ENCODE data around the gene RIT1.
A peak's percentile ranks its signal among the peaks of the same experiment; 100 is the strongest.

The RIT1 gene

DNA sequence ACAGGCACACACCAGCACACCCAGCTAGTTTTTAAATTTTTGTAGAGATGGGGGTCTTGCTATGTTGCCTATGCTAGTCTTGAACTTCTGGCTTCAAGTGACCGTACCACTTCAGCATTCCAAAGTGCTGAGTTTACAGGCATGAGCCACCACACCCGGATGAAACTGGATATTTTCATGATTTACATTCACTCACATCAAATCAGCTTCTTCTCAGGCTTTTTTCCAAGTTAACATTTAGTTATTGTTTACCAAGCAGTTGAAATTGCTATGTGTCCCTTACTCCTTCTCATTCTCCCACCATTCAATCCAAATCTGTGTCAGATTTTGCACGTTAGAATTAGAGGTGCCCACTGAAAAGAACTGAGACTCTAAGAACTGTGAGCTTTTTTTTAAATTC is 18.4 kb downstream of the RIT1 start:
- DNase-seq (ENCODE audit: low read depth), result no peak

DNA sequence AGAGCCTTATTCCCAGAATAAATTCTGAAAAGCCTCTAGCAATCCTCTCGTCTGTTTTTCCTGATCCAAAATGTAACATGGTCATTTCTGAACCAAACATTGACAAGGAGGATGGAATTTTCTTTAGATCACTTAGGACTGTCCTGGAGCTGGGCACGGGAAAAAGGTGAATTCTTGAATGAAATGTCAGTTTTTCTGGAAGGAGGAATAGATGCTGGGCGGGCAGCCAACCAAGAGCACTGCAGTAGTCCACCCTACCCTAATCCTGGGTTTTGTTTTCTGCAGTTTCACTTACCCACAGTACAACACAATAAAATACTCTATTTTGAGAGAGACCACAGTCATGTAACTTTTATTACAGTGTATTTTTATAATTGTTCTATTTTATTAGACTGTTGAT is 20.9 kb downstream of the RIT1 start:
- no peak for DNase-seq (ENCODE audit: low read depth)

GRCh38 chr1:155889566-155889965 is 21.6 kb downstream of the RIT1 start:
- no peak for DNase-seq (ENCODE audit: low read depth)

- no peak for DNase-seq (ENCODE audit: low read depth)
Observed at GRCh38 chr1:155888481-155888880, 22.7 kb downstream of the RIT1 start.

- DNase-seq (ENCODE audit: low read depth), result no peak
Observed at GRCh38 chr1:155884982-155885381, 26.2 kb downstream of the RIT1 start.

DNA sequence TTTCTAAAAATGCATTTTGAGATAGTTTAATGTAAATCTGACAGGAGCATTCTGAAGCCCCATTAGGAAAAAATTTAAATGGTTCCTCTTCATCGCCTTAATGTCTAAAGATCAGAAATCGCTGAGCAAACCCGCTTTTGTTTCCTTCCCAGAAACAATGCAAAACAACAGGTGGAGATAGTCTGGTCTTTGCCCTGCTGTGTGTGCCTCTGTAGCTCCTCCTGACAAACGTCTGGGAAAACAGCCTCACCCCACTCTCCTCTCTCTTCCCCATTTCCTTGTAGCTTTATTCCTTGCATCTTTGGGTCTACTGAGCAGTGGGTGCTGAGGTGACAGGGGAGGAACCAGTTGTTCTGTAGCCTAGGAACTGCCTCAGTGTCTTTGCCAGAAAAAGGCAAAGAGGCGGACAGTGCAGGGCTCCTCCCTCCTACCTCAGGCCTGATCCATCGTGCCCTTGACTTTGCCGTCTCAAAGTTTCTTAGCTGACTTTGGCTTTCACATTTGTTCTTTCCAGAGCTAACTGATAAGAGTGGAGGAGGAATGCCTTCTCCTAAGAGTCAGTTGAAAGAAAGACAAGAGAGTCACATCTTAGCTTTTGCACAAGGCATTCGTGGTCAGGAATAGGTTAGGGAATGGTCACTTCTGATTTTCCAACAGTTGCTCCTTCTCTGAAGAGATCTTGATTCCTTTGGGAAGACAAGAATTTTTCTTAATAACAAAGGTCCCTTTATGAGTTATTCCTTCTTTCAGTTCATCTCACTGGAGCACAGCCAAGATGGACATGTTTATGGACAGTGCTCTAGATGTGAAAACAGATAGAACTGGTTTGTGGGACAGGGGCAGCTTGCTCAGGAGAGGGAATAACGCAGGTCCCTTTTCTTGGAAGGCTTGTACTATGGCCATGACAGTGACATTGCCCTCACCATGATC is 26.9 kb downstream of the RIT1 start:
- DNase-seq (ENCODE audit: low read depth), result no peak

DNA sequence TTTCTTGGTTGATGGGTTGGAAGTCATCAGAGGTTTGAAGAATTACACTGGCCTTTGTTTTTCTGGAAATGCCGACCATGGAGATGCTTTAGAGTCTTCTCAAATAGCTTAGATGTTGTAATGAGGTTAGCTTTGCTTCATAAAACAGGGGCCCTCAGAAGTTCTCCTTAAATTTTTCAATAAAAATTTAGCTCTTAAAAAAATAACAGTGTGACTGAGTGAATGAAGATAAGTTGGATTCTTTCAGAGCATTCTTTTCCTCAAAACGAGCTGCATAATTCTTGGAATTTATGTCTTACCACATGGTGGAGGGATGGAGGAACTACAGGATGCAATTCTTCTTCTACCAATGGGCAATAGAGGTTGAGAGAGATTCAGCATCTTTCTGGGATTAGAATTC is 28.4 kb downstream of the RIT1 start:
- no peak for DNase-seq (ENCODE audit: low read depth)

DNA sequence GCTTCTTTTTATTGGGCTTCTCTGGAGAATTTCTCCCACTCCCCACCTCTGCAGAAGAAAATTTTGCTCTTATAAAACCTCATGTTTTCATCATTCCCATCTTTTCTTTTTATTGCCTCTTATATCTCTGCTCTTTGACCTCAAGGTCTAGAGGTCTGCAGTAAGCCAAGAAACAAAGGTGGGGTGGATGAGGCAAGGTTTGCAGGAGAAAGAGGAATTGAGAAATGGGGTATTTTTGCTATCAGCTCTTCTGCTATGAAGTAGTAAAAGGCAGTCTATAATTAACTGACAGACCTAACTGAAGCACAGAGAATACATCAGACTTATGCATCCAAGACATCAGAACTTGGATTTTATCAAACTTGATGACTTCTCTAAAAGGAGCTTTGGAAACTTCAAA is 28.9 kb downstream of the RIT1 start:
- no peak for DNase-seq (ENCODE audit: low read depth)

- no peak for DNase-seq (ENCODE audit: low read depth)
Observed at GRCh38 chr1:155880950-155881349, 30.2 kb downstream of the RIT1 start.

GRCh38 chr1:155880251-155880650 is 30.9 kb downstream of the RIT1 start:
- no peak for DNase-seq (ENCODE audit: low read depth)

GRCh38 chr1:155877945-155878344 is 33.2 kb downstream of the RIT1 start:
- DNase-seq (ENCODE audit: low read depth), result no peak

- no peak for DNase-seq (ENCODE audit: low read depth)
Observed at GRCh38 chr1:155873860-155874259, 37.3 kb downstream of the RIT1 start.

DNA sequence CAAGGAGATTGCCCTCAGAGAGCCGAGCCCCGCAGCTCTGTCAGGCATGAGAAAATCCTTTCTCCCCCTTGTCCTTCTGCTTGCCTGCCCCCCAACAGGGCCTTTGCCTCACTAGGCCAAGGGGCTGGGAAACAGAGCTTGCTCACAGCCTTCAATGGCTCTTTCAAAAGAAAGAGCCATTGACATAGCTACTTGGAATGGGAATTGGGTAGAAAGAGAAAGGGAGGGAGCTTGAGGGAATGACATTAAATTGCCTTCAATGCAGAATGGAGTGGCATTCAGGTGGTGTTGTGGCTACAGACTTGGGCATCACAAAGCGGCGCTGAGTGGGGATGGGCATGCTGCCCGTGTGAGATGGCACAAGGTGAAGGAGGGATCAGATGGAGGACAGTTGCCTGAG is 38.6 kb downstream of the RIT1 start:
- no peak for DNase-seq (ENCODE audit: low read depth)

- no peak for DNase-seq (ENCODE audit: low read depth)
Observed at GRCh38 chr1:155871390-155871789, 39.8 kb downstream of the RIT1 start.

GRCh38 chr1:155867766-155868165 is 43.4 kb downstream of the RIT1 start:
- DNase-seq (ENCODE audit: low read depth), result no peak

DNA sequence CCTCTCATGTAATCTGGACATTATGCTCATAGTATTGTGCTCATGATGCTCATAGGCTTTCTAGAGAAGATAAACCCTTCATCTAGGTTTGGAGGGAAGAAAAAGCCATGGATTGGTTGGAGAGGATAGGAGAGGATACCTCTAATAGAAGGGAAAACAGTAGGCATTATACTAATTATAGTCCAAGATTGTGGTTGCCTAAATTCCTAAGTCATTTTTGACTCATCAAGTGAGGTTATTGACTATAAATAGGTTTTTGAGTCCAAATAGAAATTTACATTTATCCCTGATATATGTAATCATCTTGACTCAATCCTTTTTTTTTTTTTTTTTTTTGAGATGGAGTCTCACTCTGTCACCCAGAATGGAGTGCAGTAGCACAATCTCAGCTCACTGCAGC is 46.8 kb downstream of the RIT1 start:
- no peak for DNase-seq (ENCODE audit: low read depth)

GRCh38 chr1:155861896-155862295 is 49.3 kb downstream of the RIT1 start:
- no peak for DNase-seq (ENCODE audit: low read depth)

DNA sequence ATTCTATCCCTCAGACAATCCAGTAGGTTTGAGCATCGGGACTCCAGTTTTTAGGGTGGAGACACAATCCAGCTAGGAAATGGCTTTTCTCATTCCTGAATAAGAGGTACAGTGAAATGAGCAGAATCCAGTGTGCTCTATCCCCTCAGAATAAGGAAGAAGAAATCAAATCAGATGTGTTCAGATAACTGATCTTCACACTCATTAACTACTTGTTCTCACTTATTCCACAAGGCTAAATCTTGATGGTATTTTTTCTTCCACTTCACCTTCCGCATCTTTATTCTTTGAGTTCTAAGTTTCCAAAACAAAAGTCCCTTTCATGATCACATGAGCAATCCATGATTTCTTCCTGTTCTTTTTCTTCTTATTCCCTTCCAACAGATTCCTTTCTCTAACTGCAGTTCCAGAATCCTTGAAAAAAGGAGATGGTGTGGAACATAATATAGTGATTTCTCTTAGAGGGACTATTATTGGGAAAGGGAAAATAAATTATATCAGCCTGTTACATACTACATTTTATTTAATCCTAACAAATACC is 50.1 kb downstream of the RIT1 start:
- no peak for DNase-seq (ENCODE audit: low read depth)

DNA sequence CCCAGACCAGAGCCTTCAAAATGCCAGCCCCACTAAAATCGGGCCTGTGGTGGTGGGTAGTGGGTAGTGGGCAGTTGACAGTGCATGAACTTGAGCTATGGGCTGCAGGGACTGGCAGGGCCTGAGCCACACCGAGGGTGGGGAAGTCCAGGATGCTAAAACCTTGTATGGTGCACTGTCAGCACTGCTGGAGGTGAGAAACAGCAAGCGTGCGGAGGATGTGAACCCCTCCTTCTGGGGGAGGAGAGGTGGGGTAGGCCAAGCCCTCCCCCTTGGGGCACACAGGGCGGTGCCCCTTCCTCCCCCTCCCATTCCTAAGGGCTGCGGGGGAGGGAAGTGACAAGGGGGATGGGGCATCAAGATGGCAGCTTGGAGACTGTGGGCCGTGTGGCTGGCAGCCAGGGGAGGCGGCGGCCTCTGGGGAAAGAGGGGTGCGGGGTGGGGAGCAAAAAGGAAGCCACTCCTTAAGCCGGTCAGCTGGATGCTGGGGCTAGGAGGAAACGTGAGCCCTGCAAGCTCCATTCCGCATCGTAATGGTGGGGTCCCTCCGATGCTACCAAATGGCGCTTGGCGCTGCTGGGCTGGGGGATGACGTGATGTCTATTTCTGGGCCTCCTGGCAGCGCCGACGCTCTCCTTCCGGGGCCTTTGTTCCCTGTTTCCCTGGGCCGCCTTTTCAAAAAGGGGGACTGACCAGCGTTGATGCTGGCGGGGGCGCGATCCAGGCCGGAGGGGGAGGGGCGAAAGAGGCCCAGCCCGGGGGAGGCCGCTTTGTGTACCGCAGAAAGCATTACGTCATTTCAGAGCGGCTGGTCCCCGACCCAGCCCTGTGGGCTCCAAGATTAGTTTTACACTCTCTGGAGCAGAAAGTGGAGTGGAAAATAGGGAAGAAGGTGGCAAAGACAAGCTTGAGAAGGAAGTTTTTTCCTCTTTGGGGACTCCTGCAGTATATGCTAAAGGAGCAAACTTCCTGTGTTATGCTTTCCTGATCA is 51.0 kb downstream of the RIT1 start:
- DNase-seq (ENCODE audit: low read depth), result no peak

DNA sequence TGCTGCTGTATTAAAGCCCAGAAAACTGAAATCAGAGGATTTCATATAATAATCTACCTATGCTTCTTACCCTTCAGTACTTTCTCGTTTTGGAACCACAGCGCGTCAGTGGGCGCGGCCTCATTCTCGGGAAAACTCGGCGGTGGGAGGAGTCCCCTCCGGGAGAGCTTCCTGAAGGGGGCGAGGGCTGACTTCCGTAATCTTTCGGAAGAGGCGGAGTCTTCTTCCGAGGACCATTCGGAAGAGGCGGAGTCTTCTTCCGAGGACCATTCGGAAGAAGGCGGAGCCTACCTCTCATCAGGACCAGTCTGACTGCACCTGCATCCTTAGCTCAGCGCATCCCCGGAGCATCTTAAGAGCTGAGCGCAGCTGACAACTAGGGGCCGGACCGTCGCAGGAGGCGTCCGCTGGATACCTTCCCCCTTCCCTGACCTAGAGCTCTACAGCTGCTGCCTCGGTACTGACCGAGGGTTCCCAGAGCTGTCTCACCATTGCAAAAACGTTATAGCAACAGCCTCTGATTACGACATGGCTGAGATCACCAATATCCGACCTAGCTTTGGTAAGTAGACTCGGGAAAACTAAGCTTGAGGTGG is 51.8 kb downstream of the RIT1 start, which contains the start of gene SYT11:
SYT11 (plus strand) TSS at position 334 of the 596 bp plus-strand sequence; CDS start at position 529, 195 bp downstream.
- peak; percentile 93 for DNase-seq (ENCODE audit: low read depth)

DNA sequence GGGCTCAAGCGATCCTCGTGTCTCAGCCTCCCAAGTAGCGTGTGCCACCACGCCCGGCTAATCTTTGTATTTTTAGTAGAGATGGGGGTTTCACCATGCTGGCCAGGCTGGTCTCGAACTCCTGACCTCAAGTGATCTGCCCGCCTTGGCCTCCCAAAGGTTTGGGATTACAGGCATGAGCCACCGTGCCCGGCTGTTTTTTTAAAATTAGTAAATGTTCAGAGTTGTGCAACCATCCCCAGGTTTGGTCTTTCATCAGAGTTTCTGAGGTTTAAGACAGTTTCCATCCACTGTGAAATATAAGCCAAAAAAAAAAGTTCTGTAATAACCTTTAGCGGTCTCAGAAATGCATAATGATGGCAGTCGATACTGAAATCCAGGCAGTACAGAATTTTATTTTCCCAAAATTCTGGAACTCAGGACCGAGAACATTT is 52.3 kb downstream of the RIT1 start:
- no peak for DNase-seq (ENCODE audit: low read depth)
